Measurements from ENCODE around the gene SLC2A6. TPM values are rescaled to one million over a fixed set of nuclear protein-coding genes. Genes with fewer than 3 reads are reported as not detected.

Gene SLC2A6
- total RNA-seq, 1 experiment from 2014 or later: 18.7 TPM

DNA sequence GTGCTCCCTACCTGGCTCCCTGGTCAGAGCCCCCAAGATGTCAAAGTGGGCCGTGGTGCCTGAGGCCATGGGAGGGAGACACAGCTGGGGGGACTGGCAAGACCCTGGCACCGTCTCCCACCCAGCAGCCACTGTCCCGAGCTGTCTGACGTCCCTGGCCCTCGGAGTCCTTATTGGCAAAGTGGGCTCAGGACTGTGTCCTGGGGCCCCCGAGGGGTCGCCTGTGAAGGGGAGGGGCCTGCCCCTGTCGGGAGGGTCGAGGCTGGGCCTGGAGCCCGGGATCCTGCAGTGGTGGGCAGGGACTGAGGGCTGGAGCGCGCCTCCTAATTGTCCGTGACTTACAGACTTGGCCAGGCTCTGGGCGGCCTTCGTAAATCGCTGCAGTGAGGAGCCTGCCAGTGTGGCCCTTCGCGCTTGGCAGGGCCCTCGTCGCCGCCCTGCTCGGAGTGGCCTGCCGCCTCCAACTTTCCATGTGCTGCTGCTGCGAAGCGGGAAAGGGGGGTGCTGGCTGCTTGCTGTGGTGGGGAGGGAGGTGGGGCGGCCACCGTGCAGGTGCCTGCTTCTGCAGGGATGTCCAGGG is 32.1 kb upstream of the SLC2A6 start:
- no peak overlapping the region for H4K8ac ChIP-seq (replicated peaks; ENCODE audit: insufficient read length, low read depth, low read length)
- H3K9me3 ChIP-seq (ENCODE audit: control insufficient read depth, low read depth, low read length): no peaks in the 10 kb centered on the region
- no peak overlapping the region for H3K4me3 Mint-ChIP-seq
- H2BK120ac ChIP-seq (ENCODE audit: low read depth, low read length, poor library complexity, severe bottlenecking): no peak overlapping the region
- no peaks in the 10 kb centered on the region for H3K79me1 ChIP-seq (ENCODE audit: insufficient read depth, low read depth, low read length, poor library complexity, severe bottlenecking)
- no peak overlapping the region for H2BK12ac ChIP-seq (ENCODE audit: insufficient read length, low read depth, low read length)
- H2BK20ac ChIP-seq (ENCODE audit: low read depth, low read length, poor library complexity, severe bottlenecking): no peak overlapping the region
- H2BK5ac ChIP-seq (ENCODE audit: insufficient read length, low read length): no peak overlapping the region
- no peak for DNase-seq
- H3K27ac Mint-ChIP-seq: no peak overlapping the region
- peaks cover 8 to 17% of the 10 kb centered on the region in 2 experiments for H3K4me1 Mint-ChIP-seq
- peaks cover 3% of the 10 kb centered on the region for H4K20me1 ChIP-seq (ENCODE audit: control insufficient read depth, insufficient read depth, insufficient read length)
- H3K4me1 ChIP-seq (ENCODE audit: insufficient read depth, low read length): peaks cover 2% of the 10 kb centered on the region; the same call in 1 of the 2 replicates
- no peak overlapping the region for H3K27ac ChIP-seq (ENCODE audit: insufficient read length, low read depth, low read length)
- H3K14ac ChIP-seq (ENCODE audit: insufficient read depth, low read length): no peak overlapping the region
- no peak overlapping the region for H2AFZ ChIP-seq (ENCODE audit: low read length)
- H3K56ac ChIP-seq (ENCODE audit: insufficient read length, low read depth, low read length): no peak overlapping the region
- H3K27me3 ChIP-seq (ENCODE audit: insufficient read depth, low read length): no peaks in the 10 kb centered on the region
- H3K79me2 ChIP-seq (ENCODE audit: insufficient read depth, low read length): no peaks in the 10 kb centered on the region
- no peak overlapping the region for H3K4ac ChIP-seq (ENCODE audit: low read depth, low read length)
- no peak overlapping the region for H4K91ac ChIP-seq (ENCODE audit: insufficient read length, low read depth, low read length)
- H3K23ac ChIP-seq (ENCODE audit: insufficient read length, low read depth, low read length): no peak overlapping the region
- no peak overlapping the region for H3K4me2 ChIP-seq (ENCODE audit: insufficient read depth, insufficient read length, low read length)
- H3T11ph ChIP-seq (ENCODE audit: low read length): no peak overlapping the region
- H2AK5ac ChIP-seq (ENCODE audit: insufficient read length, low read length): no peak overlapping the region
- H3K9me3 Mint-ChIP-seq: no peaks in the 10 kb centered on the region
- no peak overlapping the region for H3K9ac ChIP-seq (ENCODE audit: extremely low read depth, insufficient read length, low read length)
- H2BK15ac ChIP-seq (ENCODE audit: low read depth, low read length): no peak overlapping the region
- no peaks in the 10 kb centered on the region for H3K23me2 ChIP-seq (ENCODE audit: insufficient read length, low read depth, low read length, poor library complexity, severe bottlenecking)
- TF ChIP-seq, protein P1, sequence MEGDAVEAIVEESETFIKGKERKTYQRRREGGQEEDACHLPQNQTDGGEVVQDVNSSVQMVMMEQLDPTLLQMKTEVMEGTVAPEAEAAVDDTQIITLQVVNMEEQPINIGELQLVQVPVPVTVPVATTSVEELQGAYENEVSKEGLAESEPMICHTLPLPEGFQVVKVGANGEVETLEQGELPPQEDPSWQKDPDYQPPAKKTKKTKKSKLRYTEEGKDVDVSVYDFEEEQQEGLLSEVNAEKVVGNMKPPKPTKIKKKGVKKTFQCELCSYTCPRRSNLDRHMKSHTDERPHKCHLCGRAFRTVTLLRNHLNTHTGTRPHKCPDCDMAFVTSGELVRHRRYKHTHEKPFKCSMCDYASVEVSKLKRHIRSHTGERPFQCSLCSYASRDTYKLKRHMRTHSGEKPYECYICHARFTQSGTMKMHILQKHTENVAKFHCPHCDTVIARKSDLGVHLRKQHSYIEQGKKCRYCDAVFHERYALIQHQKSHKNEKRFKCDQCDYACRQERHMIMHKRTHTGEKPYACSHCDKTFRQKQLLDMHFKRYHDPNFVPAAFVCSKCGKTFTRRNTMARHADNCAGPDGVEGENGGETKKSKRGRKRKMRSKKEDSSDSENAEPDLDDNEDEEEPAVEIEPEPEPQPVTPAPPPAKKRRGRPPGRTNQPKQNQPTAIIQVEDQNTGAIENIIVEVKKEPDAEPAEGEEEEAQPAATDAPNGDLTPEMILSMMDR (conservative IDR thresholded peaks at IDR 0.05): no peak
- WGBS (ENCODE audit: extremely low coverage, insufficient read length, low lambda C conversion rate): no CpG with 5 or more reads among the region's 27 CpGs
- H3K36me3 Mint-ChIP-seq (ENCODE audit: insufficient read depth in 1 of 3, low read depth in 3 of 3): no peaks in the 10 kb centered on the region
- no peak overlapping the region for H4K5ac ChIP-seq (ENCODE audit: insufficient read length, low read depth, low read length)
- H3K18ac ChIP-seq (ENCODE audit: insufficient read length, low read depth, low read length): no peak overlapping the region
- H3K27me3 Mint-ChIP-seq (ENCODE audit: low read depth): peaks cover 15% of the 10 kb centered on the region
